ENCODE measurements around the gene SNRPN.
"Not testable (repeated sequence)": the region's sequence is repeated elsewhere in the genome, so short reads cannot be mapped to it uniquely, and the experiment has no call there.

The SNRPN gene

DNA sequence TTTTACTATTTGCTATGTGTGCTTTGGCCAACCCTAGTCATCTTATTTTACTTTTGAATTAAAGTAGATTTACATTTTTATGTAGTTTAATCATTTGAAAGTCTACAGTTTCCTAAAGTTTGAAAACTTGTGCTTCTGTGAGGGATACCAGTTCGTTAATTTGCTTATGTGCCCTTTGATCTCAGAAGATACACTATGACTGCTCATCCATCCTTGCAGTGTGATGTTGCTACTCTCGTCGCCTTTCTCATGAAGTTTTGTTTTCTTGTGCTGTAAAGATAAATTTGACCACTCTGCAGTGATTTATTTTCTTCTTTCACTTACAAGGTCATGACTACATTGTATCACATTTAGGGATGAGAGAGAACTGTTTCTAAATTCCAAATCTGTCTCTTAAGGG is 16.3 kb downstream of the SNRPN start:
- DNase-seq (ENCODE audit: low spot score), result no peak

DNA sequence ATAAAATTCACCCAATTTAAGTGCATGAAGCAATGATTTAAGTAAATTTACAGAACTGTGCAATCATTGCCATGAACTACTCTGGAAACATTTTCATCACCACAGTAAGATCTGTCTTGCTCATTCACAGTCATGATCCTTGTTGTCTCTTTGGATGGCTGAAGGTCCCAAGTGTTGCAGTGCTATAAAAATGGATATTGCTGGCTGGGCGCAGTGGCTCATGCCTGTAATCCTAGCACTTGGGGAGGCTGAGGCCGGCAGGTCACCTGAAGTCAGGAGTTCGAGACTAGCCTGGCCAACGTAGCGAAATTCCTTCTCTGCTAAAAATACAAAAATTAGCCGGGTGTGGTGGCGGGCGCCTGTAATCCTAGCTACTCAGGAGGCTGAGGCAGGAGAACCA is 17.0 kb downstream of the SNRPN start:
- DNase-seq (ENCODE audit: low spot score), result no peak

DNA sequence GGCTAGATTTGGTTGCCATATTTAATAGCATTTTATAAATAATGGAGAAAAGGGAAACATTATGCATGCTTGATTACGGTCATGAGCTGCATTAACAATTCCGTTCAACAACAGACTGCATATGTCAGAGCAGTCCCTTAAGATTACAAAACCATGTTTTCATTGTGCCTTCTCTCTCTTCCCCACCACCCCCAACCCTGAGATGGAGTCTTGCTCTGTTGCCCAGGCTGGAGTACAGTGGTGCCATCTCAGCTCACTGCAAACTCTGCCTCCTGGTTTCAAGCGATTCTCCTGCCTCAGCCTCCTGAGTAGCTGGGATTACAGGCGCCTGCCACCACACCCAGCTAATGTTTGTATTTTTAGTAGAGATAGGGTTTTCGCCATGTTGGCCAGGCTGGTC is 17.9 kb downstream of the SNRPN start:
- not testable (repeated sequence) for DNase-seq (ENCODE audit: low spot score)

DNA sequence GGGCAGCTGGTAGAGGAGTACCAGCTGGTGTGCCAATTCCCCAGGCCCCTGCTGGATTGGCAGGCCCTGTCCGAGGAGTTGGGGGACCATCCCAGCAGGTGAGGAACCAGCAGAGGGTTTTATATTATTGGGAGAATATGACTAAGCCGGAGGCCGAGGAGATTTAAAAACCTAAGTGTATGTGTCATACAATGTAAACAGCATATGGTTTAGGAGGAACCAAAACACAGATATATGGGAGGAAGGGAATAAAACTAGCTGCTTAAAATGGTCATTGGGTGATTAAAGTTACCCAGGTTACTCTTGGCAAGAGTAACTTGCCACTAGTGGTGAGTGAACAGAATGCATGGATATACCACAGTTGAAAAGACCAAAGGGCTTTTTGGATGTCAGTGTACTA is 22.1 kb downstream of the SNRPN start:
- no peak for DNase-seq (ENCODE audit: low spot score)

DNA sequence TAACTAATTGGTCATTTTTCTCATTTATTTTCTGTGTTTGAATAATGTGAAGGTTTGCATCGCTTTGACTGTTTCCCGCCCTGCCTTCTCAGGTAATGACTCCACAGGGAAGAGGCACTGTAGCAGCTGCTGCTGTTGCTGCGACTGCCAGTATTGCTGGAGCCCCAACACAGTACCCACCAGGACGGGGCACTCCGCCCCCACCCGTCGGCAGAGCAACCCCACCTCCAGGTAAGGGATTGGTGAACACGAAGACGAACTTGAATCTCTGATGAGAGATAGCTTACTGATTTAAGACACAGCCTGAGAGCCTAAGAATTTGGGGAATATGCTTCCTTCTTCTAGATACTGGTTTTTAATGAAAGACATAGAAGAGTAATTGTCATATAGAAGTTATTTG is 22.9 kb downstream of the SNRPN start:
- DNase-seq (ENCODE audit: low spot score), result no peak

DNA sequence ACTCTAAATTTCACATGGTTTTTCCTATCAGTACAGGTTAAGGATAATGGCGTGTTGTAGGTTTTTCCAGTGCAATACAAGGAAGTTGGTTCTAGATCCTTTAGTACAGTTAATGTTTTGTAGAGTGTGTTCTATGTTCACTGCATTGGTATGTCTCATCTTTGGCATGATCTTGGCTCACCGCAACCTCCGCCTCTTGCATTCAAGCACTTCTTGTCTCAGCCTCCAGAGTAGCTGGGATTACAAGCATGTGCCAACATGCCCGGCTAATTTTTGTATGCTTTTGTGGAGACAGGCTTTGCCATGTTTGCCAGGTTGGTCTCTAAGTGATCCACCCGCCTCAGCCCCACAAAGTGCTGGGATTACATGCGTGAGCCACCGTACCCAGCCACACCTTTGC is 30.4 kb downstream of the SNRPN start:
- DNase-seq (ENCODE audit: low spot score), result no peak

DNA sequence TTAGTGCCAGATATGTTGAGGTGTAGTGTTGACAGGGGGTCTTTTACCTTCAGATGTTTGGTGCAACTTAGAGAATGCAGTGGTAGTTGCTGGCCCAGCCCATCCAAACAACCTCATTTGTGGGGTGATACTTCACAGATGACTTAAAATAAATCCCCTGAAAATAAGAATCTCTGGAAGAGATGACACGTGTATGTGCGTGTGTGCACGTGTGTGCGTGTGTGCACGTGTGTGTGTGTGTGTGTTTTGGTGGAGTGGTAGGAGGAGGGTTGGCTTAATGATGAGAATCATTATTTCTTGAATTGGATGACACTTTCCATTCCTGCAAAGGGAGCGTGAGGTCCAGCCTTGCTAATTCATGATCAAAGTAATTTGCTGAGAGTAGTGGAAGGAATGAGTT is 31.9 kb downstream of the SNRPN start:
- DNase-seq (ENCODE audit: low spot score), result no peak

DNA sequence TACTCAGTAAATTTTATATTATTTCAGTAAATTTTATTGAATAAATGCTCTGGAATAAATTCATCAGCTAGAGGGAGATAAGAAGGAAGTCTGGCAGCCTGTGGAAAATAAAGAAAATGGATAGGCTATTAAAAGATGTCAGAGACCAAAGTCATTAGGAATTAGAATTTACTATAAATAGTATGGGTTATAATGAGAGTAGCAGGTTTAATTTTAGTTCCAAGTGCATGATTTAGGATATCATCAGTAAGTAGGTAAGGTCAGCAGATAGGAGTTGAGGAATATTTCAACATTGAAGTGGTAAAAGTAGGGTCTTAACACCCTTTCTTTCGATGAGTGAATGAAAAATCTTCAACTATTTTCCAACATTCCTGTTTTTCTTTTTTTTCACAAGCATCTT is 64.6 kb downstream of the SNRPN start:
- no peak for DNase-seq (ENCODE audit: low spot score)

DNA sequence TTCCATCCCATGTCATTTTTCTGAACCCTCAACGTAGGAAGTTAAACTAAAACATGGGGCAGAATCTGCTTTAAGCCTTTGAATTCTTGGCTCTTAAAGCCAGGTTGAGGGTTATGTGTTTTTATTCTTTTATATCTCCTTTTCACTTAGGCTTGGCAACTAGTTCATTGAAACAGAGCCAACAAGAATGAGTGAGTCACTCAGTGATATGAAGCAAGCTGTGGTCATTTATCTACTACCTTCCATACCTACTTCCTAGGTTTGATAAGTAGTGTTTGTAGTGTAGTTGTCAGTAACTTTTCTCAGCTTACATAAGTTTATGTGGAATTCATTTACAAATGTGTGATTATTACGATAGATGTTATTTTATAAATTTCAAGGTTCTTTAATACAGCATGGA is 67.4 kb downstream of the SNRPN start:
- no peak for DNase-seq (ENCODE audit: low spot score)
